G401.6 (cell line): Measurements from ENCODE around the gene UCN2.
"Not testable (repeated sequence)": the region's sequence is repeated elsewhere in the genome, so short reads cannot be mapped to it uniquely, and the experiment has no call there.

ENCODE experiments used
- FAIRE-seq: peaks from 2 replicates; lab custom pipeline; 2012; peaks lifted over from hg19 to GRCh38; lab: Jason Lieb, UNC

Gene UCN2

DNA sequence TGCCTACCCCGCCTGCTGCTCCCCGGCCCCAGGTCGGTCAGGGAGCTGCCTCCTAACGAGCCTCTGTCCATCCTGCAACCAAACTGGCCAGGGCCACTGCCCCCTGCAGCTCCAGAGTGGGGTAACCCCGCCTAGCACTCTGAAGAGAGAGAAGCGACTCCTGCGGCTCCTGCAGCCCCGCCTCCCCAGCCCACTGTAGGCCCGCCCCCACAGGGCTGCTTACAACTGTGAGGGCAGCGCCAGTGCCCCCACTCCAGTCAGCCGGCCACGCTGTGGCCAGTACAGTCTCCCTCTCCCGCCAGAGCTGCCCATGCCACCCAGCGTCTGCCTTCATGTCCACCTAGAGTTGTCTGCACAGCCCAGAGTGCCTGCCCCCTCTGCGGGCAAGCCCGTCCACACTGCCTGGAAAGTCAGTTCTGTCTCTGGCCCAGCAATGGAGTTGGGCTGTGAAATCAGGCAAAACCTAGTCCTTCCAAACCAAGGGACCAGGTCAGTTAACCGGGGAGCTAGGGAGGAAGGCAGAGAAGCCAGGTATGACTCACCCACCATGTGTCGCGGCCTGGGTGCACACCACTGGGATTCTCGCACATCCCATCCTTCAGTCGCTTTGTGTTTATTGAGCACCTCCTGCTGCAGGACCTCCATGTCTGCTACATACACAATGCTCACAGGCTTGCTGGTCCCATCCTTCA lies 2.4 kb downstream of the UCN2 start:
- FAIRE-seq = no peak

- FAIRE-seq = no peak
These were observed 2.9 kb downstream of the UCN2 start for GRCh38 chr3:48560648-48561018.

GRCh38 chr3:48558493-48559134 lies 5.0 kb downstream of the UCN2 start:
- FAIRE-seq = no peak

DNA sequence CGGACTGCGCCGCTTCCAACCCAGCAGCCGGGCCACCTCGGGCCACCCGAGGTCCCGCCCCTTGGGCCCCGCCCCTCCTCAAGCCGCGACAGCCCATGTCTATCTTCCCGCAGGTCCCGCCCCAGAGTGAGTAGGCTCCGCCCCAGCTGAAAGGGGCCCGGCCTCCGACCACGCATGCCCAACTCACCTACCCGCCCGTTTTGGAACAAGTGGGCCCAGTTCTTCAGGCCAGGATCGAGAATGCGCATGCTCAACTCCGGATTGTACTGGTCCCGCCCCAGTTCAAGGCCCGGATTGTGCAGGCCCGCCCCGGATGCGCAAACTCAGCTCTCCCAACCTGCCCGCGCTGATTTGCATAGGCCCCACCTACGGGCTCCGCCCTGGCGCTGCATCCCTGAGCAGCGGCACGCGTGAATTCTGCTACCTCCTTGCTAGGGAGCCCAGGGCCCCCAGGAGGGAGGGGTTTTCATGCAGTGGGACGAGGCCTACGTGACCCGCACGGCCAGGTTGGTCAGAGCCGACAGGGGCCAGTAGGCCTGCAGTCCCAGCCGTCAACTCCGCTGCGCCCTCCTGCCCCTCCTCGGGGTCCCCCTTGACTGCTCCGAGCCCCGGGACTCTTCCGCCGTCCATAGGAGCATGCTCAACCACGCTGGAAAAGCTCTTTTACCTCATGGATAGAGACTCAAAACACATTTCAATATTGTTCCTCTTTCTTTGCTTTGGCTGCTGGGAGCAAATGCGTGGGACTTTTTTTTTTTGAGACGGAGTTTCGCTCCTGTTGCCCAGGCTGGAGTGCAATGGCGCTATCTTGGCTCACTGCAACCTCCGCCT lies 6.6 kb downstream of the UCN2 start, which contains the start of gene PFKFB4:
Gene PFKFB4 (minus strand): TSS at position 8 of the 831 bp plus-strand sequence. CDS start 26 bp downstream, outside the sequence.
- FAIRE-seq = peak; percentile 98

- FAIRE-seq = no peak
These were observed 7.4 kb downstream of the UCN2 start for GRCh38 chr3:48555949-48556795.

DNA sequence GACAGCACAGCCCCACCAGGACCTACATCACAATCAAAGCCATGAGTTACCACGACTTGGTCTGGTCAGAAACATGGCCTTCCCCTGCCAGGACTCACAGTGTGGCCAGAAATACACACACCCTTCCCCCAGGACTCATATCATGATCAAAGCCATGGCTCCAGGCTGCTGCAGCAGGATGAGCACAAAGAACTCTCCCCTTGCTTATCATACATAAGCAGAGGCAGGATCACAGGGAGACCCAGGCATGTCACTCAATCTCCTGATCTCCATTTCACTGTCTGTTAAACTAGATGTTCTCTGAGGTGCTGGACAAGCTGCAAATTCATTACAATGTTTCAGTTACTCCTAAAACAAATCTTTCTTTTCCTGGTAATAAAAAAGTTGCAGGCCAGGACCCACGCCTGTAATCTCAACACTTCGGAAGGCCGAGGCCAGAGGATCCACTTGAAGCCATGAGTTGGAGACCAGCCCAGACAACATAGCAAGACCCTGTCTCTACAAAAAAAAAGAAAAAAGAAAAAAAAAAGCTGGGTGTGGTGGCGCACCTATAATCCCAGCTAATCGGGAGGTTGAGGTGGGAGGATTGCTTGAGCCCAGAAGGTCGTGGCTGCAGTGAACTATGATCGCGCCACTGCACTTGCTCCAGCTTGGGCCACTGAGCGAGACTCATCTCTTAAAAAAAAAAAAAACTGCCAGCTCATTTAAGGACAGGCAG lies 8.2 kb downstream of the UCN2 start:
- FAIRE-seq = no peak

DNA sequence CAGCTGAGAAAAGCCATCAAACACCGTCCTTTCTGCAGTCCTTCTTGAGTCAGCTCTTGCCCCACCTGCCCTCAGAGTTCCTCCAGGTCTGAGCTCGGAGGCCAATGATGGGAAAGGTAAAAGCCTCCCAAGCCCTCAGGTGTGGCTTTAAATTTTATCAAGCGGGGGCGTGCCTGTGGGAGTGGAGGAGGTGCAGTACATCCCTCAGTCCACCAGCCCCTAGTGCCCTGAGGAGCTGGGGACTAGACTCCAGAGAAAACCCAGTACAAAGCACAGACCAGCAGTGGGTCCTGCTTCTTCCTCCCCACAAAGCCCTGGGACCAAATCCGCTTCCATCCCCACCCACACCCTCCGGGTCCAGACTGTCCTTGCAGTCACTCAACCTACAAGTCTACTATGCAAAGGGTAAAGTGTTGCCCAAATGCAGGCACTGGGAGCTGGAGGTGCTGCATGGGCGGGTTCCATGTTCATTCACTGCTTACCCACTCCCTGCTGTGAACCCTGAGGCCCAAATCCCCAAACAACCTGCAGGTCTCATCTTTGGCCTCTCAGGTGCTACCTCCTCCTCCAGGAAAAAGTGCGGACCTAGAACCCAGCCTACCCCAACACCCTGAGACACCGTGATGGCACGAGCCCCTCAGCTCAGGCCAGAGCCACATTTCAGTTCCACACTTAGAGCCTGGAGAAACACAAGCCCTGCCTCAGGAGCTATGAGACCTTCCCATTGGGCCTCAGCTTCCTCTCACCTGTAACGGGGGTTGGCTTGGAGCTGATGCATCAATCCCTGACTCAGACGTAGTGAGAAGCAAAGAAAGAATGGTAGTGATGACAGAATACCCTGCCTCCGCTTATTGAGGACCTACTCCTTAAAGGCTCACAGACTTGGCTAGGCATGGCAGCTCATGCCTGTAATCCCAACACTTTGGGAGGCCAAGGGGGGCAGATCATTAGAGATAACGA lies 9.4 kb downstream of the UCN2 start:
- no peak for FAIRE-seq

DNA sequence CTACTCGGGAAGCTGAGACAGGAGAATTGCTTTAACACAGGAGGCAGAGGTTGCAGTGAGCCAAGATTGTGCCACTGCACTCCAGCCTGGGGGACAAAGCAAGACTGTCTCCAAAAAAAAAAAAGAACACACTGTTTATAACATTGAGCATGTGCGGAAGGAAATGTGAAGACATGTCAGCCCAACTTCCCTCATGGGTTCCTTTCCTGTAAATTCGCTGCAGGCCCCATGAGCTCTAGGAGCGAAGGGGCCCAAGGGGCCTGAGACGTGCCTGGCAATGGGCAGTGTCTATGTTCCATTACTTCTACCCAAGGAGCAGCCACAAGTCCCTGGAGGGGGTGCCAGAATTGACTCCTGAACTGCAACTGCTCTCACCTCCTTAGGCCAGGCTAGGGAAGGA lies 10.2 kb downstream of the UCN2 start:
- no peak for FAIRE-seq

DNA sequence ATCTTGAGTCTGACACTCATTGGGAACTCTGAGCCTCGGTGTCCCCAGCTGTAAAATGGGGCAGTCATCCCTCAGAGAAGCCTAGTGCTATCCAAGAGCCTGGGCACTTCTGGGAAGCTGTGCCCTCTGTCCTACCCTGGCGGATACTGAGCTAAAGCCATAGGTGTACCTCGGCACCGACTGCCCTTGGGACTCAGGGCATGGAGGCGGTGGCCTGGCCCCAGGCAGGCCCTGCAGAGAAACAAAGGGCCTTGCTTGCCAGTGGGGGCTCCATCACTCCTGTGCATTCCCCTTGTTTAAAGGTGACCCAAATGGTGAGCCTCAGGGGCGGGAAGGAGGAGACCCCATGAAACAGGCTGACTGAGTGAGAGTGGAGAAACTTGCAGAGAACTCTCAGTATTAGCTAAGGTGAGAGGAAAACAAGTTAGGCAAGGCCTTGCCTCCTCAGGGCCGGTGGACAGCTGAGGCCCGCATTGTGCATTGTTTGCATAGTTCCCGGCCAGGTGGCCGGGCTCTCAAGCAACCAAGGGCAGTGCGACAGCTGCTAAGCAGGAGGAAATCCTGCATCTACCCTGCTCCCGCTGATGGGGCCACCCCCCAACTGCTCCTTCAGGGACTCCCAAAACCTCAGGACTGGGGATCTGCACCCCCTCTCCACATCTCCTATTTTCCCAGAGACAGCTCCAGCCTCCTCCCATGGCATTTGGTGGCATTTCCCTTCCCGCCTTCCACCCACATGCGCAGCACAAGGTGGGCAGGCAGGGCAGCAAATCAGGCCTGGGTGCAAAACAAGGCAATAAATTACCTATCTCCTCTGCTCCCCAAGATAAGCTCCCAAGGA lies 11.2 kb downstream of the UCN2 start:
- no peak for FAIRE-seq

DNA sequence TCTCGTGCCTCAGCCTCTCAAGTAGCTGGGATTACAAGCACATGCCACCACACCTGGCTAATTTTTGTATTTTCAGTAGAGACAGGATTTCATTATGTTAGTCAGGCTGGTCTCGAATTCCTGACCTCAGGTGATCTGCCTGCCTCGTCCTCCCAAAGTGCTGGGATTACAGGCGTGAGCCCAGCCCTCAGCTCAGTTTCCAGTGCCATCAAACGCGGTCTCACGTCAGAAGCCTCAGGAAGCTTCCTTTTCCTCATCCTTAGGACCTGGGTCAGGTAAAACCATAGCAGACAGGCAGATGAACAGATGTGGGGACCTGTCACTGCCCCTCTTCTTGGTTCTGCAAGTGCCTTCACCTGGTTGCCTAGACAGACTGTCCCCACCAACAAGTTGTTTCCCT lies 11.9 kb downstream of the UCN2 start:
- FAIRE-seq = not testable (repeated sequence)

DNA sequence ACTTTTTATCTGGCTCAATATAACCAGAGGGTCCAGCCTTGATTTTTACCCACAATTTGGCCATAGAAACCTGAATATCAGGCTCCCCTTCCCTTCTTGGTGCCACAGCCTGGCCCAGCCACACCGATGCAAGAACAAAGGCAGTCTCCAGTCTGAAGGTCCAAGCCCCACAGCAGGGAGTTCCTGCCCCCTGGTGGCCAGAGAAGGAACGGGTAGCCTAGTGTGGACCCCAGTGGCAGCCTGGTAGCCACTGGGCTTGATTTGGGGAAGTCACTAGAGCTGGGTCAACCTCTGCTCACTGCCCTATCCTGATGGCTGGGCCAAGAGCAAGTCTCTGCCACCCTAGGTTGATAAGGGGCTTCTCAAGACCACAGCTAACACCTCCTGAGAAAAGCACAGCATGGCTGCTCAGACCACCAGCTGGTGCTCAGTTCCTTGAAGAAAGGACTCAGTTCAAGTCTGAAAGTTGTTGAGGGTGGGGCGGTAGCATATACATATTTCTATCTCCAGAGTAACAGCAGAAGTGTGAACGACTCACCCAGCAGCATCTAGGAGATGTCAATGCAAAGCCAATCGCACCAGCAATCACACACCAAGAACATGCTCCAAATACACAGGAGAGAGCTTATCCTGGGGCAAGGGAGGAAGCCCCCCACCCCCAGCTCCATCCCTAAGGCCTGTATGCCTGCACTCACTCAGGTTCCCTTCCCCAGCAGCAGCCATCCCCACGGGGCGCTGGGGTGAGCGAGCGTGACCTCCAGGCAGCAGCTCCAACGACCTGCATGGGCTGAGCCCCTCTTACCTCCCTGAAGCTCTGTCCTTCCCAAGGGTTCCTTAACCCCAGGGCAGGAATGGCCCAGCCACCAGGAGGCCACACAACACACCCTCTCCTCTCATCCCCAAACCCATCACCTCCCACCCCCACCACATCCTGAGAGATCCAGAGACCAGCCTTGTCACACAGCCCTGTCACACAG lies 14.6 kb downstream of the UCN2 start:
- peak; percentile 42 for FAIRE-seq

DNA sequence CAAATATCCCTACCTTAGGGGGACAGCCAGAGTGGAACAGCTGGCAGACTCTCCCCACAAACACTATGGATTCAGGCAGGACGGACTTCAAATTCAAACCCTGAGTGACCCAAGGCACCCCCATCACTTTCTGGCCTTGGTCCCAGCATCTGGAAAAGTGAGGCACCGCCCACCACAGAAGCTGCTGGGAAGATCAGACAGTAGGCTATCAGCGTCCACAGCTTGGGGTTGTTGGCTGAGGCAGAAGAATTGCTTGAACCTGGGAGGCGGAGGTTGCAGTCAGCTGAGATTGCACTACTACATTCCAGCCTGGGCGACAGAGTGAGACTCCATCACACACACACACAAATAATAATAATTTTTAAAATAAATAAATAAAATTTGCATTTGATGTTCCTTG lies 15.5 kb downstream of the UCN2 start:
- no peak for FAIRE-seq

DNA sequence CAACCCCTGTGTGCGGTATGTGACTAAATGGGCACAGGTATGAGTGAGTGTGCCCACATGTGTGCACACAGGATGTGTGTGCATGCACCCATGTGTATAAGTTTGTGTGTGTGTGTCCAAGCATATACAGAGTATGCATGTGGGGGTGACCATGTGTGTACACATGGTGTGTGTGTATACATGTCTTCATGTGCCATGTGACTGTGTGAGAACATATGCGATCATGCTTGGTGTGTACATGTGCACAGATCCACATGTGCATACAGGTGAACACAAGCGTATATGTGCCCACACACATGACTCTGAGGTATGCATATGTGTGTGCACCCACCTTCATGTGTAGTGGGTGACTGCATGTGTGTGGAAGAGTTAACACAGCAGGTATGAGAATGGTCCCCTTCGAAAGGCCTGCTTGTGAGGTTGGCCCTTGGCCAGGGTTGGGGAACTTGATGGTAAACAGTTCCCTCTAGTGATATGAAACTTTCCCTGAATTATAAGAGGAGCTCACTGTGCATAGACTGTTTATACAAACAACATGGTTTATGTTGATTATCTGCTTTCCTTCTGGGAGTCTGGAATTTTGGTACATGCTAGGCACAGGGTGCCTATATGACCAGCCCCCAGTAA lies 17.3 kb downstream of the UCN2 start:
- no peak for FAIRE-seq

GRCh38 chr3:48544141-48544540 lies 19.4 kb downstream of the UCN2 start:
- FAIRE-seq = no peak

DNA sequence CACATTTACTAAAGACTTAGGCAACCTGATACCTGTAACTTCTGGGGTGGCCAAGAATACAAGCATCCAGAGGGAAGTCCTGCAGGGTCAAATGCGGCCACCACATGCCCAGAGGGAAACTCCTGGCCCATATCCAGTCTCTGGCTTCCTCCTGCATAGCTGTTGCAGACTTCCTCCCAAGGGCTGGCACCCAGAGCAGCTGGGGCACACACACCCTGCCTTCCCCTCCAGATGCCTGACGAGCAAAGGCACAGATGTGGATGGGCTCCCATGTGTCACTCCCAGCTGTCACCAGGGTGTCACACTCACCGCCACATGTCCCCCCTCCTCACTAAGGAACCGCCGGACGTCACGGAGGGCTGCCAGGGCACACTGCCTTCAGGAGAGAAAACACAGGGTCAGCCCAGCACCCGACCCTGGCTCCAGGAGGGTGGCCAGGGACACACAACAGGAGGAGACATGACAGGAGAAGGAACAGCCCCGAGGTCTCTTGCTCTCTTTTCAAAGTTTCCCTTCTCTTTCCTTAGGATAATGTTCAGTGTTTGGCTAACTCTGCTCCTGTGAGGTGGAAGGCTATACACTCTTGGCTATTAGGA lies 20.2 kb downstream of the UCN2 start:
- no peak for FAIRE-seq

- no peak for FAIRE-seq
These were observed 25.1 kb downstream of the UCN2 start for GRCh38 chr3:48538451-48538850.

DNA sequence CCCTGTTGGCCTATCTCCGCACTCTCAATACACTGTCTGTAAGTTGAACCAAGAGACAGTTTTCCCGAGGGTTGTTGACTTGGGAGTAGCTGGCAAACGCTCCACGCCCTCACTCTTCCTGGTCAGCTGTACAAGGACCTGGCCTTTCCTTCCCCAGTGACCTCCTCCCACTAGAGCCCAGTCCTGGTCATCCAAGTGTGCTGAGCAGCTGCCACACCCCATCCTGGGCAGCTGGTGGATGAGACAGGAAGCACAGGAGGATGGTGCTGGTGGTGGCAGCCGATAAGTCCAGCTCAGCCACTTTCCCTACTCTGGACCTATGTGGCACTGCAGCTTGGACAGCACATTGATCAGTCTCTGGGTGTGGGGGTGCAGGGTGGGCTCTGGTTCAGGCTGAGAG lies 26.8 kb downstream of the UCN2 start:
- no peak for FAIRE-seq
